Loucy (cell line): Measurements from ENCODE around the gene NMU.

Experiments
- H2AFZ ChIP-seq: fragments of 200-600 bp; sonication (generic); 2 replicates; pipeline ENCODE4 v1.6.0; 2016; ENCODE audit warnings: antibody characterized with exemption, mild to moderate bottlenecking, low read length, moderate library complexity
- H3F3A ChIP-seq: fragments of 200-600 bp; 2 replicates; pipeline ENCODE4 v1.6.0; 2016; ENCODE audit warnings: antibody characterized with exemption, low read depth, mild to moderate bottlenecking
- H3K27me3 ChIP-seq: fragments of 200-600 bp; sonication (generic); 2 replicates; pipeline ENCODE4 v1.6.1; 2014; ENCODE audit warnings: low read length, mild to moderate bottlenecking; ENCODE audit not compliant: insufficient read depth, poor library complexity, severe bottlenecking
- H3K36me3 ChIP-seq: fragments of 200-600 bp; sonication (generic); 2 replicates; pipeline ENCODE4 v1.6.1; 2016; ENCODE audit warnings: low read length; ENCODE audit not compliant: insufficient read depth
- H3K4me1 ChIP-seq: fragments of 200-600 bp; sonication (generic); 2 replicates; pipeline ENCODE4 v1.5.1; 2014; ENCODE audit warnings: low read length, mild to moderate bottlenecking; ENCODE audit not compliant: insufficient read depth, poor library complexity, severe bottlenecking
- H3K4me2 ChIP-seq: fragments of 200-600 bp; sonication (generic); 2 replicates; pipeline ENCODE4 v1.6.0; 2014; ENCODE audit warnings: antibody characterized with exemption, low read length, low read depth, mild to moderate bottlenecking; ENCODE audit not compliant: poor library complexity, severe bottlenecking
- H3K4me3 ChIP-seq: fragments of 200-600 bp; sonication (generic); 2 replicates; pipeline ENCODE4 v1.5.1; 2014; ENCODE audit warnings: low read length, mild to moderate bottlenecking, mixed read lengths; ENCODE audit not compliant: poor library complexity, severe bottlenecking
- H3K79me2 ChIP-seq: fragments of 200-600 bp; sonication (generic); 2 replicates; pipeline ENCODE4 v1.6.1; 2014; ENCODE audit warnings: low read length; ENCODE audit not compliant: insufficient read depth
- H3K9ac ChIP-seq: fragments of 200-600 bp; sonication (generic); 2 replicates; pipeline ENCODE4 v1.6.0; 2014; ENCODE audit warnings: mild to moderate bottlenecking, low read depth, low read length, moderate library complexity; ENCODE audit not compliant: poor library complexity, severe bottlenecking
- H3K9me2 ChIP-seq: fragments of 200-600 bp; sonication (generic); replicated peaks from 2 replicates; pipeline ENCODE4 v1.6.1; 2016; ENCODE audit warnings: low read depth, low read length, mixed read lengths
- H3K9me3 ChIP-seq: fragments of 200-600 bp; sonication (generic); 2 replicates; pipeline ENCODE4 v1.6.1; 2014; ENCODE audit warnings: mild to moderate bottlenecking, antibody characterized with exemption, low read length, low read depth; ENCODE audit not compliant: insufficient read depth
- H4K20me1 ChIP-seq: fragments of 200-600 bp; sonication (generic); 2 replicates; pipeline ENCODE4 v1.6.0; 2014; ENCODE audit warnings: antibody characterized with exemption, low read length, mild to moderate bottlenecking; ENCODE audit not compliant: insufficient read depth, poor library complexity, severe bottlenecking
- EZH2phosphoT487 ChIP-seq: fragments of 200-600 bp; IDR thresholded peaks from 2 replicates; pipeline ENCODE4 v1.6.1; 2018; ENCODE audit warnings: antibody characterized with exemption, mild to moderate bottlenecking, moderate library complexity, borderline replicate concordance
- TF ChIP-seq, protein P1 (sequence below): fragments of 200-600 bp; sonication (generic); conservative IDR thresholded peaks from 2 replicates; pipeline ENCODE4 v1.5.1; 2014; ENCODE audit warnings: mild to moderate bottlenecking, antibody characterized with exemption, low read length

Gene NMU

DNA sequence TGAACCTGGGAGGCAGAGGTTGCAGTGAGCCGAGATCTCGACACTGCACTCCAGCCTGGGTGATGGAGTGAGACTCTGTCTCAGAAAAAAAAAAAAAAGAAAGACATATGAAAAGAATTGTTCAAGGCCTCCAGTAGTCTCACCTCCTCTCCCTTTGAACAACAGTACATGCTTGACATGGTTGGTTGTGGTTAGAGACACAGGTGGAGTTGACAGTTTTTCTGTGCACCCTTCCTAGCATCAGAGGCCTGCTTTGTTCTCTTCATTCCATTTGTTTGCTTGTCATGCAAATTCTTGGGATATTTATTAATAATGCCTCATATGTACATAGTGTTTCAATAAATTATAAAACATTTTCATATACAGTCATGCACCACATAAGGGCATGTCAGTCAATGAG, 25.7 kb downstream of the NMU start:
- H2AFZ ChIP-seq: no peak overlapping the region

DNA sequence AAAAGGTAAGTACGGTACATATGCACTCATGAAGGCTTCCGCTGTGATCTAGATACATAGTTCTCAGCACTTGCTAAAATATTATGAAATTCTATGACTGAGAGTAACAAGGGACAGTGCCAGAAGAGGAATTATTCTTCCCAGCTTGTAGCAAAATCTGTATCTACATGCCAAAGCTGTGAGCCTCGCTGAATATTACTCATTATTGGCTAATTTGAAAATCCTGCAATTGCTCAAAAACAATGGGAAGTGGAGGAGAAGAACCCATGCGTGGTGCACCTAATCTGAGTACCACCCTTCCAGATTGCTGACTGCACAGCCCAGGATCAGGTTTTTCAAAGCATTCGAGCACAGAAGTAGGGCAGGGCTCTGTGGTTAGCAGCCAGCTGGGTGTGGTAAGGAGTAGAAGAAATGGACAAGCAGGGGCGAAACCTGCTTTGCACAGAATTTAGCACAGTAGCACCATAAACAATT, 26.7 kb downstream of the NMU start:
- H3K79me2 ChIP-seq: no peaks in the 10 kb centered on the region
- no peaks in the 10 kb centered on the region for H3K36me3 ChIP-seq
- H2AFZ ChIP-seq: no peak overlapping the region
- TF ChIP-seq, protein P1, sequence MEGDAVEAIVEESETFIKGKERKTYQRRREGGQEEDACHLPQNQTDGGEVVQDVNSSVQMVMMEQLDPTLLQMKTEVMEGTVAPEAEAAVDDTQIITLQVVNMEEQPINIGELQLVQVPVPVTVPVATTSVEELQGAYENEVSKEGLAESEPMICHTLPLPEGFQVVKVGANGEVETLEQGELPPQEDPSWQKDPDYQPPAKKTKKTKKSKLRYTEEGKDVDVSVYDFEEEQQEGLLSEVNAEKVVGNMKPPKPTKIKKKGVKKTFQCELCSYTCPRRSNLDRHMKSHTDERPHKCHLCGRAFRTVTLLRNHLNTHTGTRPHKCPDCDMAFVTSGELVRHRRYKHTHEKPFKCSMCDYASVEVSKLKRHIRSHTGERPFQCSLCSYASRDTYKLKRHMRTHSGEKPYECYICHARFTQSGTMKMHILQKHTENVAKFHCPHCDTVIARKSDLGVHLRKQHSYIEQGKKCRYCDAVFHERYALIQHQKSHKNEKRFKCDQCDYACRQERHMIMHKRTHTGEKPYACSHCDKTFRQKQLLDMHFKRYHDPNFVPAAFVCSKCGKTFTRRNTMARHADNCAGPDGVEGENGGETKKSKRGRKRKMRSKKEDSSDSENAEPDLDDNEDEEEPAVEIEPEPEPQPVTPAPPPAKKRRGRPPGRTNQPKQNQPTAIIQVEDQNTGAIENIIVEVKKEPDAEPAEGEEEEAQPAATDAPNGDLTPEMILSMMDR: no peak
- TF ChIP-seq EZH2phosphoT487: no peak
- no peak overlapping the region for H3K4me3 ChIP-seq
- no peaks in the 10 kb centered on the region for H3K27me3 ChIP-seq
- H3F3A ChIP-seq: no peaks in the 10 kb centered on the region
- no peaks in the 10 kb centered on the region for H4K20me1 ChIP-seq
- no peak overlapping the region for H3K9ac ChIP-seq
- no peaks in the 10 kb centered on the region for H3K9me3 ChIP-seq
- H3K9me2 ChIP-seq: no peaks in the 10 kb centered on the region
- H3K4me2 ChIP-seq: no peak overlapping the region
- no peaks in the 10 kb centered on the region for H3K4me1 ChIP-seq

More for the DNA sequence above, 25.7 kb downstream of the NMU start:
- H3K9me2 ChIP-seq: no peaks in the 10 kb centered on the region
- H3K36me3 ChIP-seq: no peaks in the 10 kb centered on the region
- H3F3A ChIP-seq: no peaks in the 10 kb centered on the region
- H3K4me1 ChIP-seq: no peaks in the 10 kb centered on the region
- no peaks in the 10 kb centered on the region for H3K27me3 ChIP-seq
- H3K9me3 ChIP-seq: no peaks in the 10 kb centered on the region
- H3K4me2 ChIP-seq: no peak overlapping the region
- H4K20me1 ChIP-seq: no peaks in the 10 kb centered on the region
- H3K9ac ChIP-seq: no peak overlapping the region
- no peaks in the 10 kb centered on the region for H3K79me2 ChIP-seq
- no peak for TF ChIP-seq EZH2phosphoT487
- TF ChIP-seq, protein P1: no peak
- no peak overlapping the region for H3K4me3 ChIP-seq

DNA sequence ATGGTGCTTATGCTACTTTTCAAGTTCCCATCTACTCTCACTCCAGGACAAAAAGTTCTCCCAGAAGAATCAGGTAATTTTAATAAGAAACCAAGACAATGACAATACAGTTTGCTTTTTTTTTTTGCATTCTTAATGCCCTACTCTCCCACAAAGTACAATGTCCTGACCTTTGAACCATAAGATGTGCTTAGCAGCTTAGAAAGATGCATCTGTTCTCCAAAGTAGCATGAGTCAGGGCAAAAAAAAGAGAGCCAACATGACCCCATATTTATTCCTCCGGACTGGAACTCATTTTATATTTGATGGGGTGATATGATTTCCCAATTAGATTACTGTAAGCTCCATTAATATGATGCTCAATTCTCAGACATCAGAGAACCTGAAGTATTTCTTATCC, 27.5 kb downstream of the NMU start:
- Histone ChIP-seq H2AFZ (no peak overlapping the region), H3K9me3 (no peaks in the 10 kb centered on the region), H3K9me2 (no peaks in the 10 kb centered on the region), H3K4me3 (no peak overlapping the region), H3K27me3 (no peaks in the 10 kb centered on the region), H3K4me1 (no peaks in the 10 kb centered on the region), H3K79me2 (no peaks in the 10 kb centered on the region), H3K36me3 (no peaks in the 10 kb centered on the region), H3K9ac (no peak overlapping the region), H3K4me2 (no peak overlapping the region), H4K20me1 (no peaks in the 10 kb centered on the region), H3F3A (no peaks in the 10 kb centered on the region)
- TF ChIP-seq EZH2phosphoT487: no peak
- TF ChIP-seq, protein P1: no peak
